Renal cortical epithelial cell (primary cell): ENCODE results near the gene IFT52. TPM values are rescaled to one million over a fixed set of nuclear protein-coding genes. Genes with fewer than 3 reads are reported as not detected.
"Not testable (repeated sequence)": the region's sequence is repeated elsewhere in the genome, so short reads cannot be mapped to it uniquely, and the experiment has no call there.

ENCODE experiments used
- DNase-seq: peaks from one replicate; pipeline ENCODE4 v3.0.0-alpha.2; 2011; ENCODE audit warnings: low read depth
- total RNA-seq: library from RNA; depleted of rRNA; stranded (reverse); fragments of >200 nt; gene quantifications from 2 replicates; pipeline ENCODE4 v1.2.3, GENCODE V29; 2014

Gene IFT52
- total RNA-seq, 1 donor from 2014 or later = 37.3 TPM

DNA sequence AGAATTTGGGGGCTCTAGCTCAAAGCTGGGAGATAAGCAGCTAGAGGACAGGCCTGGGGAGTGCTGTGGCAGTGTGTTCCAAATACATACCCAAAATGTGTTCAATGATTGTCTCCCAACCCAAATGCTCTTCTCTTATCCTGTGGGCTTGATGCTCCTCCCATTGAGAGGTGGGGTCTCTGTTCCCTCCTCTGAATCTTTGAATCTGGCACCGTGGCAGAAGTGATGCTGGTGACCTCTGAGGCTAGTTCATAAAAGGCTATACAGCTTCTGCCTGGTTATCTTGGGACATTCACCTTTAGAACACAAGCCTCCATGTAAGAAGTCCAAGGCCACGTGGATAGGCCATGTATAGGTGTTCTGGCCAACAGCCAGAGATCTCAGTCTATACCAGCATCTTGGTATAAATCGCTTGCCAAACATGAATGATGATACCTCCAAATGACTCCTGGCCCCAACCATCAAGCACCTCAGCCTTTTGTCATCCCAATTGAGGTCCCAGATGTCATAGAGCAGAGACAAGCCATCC, 60.3 kb downstream of the IFT52 start:
- no peak for DNase-seq

DNA sequence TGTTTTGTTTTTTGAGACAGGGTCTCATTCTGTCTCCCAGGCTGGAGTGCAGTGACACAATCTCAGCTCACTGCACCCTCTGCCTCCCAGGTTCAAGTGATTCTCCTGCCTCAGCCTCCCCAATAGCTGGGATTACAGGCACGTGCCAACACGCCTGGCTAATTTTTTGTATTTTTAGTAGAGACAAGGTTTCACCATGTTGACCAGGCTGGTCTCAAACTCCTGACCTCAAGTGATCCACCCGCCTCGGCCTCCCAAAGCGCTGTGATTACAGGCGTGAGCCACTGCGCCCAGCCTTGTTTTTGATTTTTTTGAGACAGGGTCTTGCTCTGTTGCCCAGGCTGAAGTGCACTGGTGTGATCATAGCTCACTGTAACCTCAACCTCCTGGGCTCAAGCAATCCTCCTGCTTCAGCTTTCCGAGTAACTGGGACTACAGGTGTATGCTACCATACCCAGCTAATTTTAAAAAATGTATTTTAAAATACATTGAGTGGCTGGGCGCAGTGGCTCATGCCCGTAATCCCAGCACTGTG, 61.0 kb downstream of the IFT52 start:
- not testable (repeated sequence) for DNase-seq

DNA sequence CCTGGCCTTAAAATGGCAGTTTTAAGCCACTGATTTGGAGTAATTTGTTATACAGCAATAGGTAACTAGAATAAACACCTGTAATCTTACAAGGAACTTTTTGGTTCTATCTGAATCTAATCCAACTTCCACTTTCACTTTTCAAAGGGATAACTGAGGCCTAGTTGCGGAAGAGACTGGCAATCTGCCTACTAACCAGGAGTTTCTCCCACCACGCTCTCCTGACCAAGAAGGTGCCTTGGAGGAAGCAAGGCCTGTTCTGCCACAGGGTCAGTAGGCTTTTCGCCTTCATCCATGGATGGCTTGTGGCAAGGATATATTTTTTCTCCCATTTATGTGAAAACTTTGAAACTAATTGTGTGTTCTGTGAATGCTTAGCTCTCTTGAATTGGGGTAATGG, 63.2 kb downstream of the IFT52 start:
- DNase-seq = no peak

DNA sequence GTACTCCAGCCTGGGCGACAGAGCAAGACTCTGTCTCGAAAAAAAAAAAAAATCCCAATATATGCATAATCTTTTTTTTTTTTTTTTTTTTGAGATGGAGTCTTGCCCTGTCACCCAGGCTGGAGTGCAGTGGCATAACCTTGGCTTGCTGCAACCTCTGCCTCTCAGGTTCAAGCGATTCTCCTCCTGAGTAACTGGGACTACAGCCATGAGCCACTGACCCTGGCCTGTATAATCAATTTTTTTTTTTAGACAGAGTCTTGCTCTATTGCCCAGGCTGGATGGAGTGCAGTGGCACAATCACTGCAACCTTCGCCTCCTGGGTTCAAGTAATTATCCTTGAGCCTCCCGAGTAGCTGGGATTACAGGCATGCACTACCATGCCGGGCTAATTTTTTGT, 64.4 kb downstream of the IFT52 start:
- DNase-seq = not testable (repeated sequence)

DNA sequence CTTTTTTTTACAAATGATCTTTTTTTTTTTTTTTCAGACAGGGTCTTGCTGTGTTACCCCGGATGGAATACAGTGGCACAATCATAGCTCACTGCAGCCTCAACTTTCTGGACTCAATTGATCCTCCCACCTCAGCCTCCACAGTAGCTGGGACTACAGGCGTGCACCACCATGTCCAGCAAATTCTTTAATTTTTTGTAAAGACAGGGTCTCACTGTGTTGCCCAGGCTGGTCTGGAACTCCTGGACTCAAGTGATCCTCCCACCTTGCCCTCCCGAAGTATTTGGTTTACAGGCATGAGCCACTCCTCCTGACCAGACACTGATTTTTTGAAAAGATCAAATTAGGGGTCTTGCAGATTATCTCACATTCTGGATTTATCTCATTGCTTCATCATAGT, 65.2 kb downstream of the IFT52 start:
- no peak for DNase-seq

DNA sequence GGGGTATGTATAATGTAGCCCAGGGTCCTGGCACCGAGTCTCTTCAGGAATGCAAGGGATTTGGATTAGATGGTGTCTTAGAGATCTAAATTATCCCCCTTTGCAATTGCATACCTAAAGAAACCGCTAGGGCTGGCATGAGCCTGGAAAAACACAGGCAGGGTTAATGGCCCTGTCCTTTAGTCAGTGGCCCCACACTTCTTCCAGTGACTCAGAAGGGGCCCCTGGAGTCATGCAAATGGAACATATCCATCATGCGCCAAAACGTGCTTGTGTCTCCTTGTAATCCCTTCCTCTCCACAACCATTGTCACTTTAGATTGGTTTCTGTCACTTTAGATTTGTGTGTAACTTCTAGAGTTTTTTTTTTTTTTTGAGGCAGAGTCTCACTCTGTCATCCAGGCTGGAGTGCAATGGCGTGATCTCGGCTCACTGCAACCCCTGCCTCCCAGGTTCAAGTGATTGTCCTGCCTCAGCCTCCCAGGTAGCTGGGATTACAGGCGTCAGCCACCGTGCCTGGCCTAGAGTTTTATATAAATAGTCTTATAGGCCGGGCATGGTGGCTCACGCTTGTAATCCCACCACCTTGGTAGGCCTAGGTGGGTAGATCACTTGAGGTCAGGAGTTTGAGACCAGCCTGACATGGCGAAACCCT, 67.5 kb downstream of the IFT52 start:
- DNase-seq = peak; percentile 46

DNA sequence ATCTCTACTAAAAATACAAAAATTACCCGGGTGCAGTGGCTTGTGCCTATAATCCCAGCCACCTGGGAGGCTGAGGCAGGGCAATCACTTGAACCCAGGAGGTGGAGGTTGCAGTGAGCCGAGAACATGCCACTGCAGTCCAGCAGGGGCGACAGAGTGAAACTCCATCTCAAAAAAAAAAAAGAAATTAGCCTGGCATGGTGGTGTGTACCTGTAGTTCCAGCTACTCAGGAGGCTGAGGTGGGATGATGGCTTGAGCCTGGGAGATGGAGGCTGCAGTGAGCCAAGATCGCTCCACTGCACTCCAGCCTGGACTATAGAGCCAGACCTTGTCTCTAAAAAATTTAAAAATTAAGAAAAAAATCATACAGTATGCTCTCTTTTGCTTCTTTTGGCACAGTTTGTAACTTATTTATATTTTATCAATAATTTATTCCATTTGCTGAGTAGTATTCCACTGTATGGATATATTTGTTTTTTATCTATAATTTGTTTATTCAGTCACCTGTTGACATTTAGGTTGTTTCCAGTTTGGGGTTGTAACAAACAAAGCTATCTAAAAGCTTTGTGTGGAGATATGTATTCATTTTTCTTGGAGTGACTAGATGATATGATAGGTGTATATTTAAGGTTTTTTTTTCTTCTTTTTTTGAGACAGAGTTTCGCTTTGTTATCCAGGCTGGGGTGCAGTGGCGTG, 68.1 kb downstream of the IFT52 start:
- no peak for DNase-seq

DNA sequence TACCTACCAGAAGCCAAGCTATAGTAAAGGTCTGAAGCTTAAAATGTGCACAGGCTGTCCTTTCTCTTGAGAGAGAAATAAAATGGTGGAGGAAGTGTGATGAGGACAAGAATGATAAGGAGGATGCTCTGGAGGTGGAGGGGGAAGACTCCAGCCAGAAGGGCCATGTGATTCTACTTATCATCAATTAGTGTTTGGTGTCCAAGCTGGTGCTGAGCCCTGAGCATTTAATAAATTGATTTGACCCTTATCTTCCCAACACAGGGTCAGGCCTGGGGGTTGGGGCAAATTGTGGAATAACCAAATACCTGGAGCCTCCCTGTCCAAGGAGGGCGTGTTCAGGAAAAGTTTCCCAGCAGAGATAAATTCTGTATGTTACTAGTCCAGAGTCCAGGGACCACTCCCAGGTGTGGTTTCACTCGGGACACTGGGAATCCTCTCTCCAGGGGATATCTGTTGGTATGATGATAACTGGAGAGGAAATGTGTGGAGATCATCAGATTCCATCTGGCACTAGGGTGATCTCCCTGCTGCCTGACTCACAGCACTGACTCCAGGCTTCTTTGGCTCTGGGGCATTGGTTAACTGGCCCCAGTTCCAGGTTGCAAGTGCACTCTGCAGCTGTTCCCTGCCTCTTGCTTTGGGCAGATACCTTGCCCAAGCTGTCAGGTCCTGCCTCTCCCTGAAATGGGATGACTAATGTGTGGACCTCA, 72.4 kb downstream of the IFT52 start:
- DNase-seq = peak; percentile 33

DNA sequence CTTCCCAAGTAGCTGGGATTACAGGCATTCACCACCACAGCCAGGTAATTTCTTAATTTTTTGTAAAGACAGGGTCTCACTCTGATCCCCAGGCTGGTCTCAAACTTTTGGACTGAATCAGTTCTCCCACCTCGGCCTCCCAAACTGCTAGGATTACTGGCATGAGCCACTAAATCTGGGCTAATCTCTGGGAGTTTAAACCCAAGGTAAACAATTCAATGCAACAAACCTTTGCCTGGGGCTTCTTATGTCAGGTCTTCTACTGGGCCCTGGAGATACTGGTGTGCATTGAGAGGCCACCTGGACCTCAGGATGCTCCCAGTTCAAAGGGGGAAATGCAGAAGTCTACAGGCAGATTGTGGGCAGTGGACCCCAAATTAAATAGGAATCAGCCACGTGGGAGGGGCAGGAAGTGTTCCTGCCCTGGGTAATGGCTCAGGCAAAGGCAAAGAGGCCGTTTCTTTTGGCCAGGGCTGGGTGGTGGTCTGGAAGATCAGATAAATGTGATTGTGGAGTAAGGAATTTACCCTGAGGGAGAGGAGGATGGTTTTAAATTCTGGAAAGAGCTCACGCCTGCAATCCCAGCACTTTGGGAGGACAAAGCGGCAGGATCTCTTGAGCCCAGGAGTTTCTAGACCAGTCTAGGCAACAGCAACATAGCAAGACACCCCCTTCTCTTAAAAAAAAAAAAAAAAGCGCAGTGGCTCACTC, 74.9 kb downstream of the IFT52 start:
- no peak for DNase-seq

- DNase-seq = no peak
Measured at GRCh38 chr20:43666376-43667328, 75.9 kb downstream of the IFT52 start, which contains the start of gene MYBL2. Gene MYBL2 (plus strand): TSS chr20:43667114. CDS start chr20:43667284, 170 bp downstream.

GRCh38 chr20:43667341-43668132, 76.8 kb downstream of the IFT52 start:
- DNase-seq = no peak

GRCh38 chr20:43669332-43669731, 78.6 kb downstream of the IFT52 start:
- peak; percentile 85 for DNase-seq

DNA sequence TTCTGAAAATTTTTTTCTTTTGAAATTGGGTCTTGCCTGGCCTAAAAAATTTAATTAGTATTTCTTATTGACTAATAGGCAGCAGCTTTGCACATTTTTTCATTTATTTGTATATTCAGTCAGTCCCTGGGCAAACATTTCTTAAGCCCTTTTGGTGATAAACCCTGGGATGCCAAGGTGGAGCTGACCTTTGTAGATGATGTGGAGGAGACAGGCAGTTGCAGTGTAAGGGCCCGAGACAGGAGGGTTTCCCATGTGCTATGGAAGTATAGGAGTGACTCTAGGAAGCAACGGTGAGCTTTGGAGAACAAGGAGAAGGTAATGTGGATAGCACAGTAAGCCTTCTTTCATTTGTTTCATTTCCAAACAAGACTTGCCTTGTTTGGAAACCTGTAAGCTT, 79.7 kb downstream of the IFT52 start:
- no peak for DNase-seq

GRCh38 chr20:43676368-43676767, 85.6 kb downstream of the IFT52 start:
- DNase-seq = no peak

DNA sequence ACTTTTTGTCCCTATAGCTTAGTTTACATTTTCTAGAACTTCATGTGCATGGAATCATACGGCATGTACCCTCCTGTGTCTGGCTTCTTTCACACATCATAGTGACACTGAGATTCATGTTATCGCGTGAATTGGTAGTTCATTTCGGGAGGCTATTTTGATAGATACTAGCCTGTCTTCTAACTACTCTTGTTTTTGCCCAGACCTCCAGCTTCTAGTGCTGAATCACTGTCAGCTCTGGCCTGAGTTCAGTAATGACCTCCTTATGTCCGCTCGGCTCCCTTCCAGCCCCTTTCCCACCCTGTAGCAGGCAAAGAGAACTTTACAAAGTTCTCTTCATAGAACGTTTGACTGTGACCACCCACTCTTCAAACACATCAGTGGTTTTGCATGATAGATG, 90.2 kb downstream of the IFT52 start:
- no peak for DNase-seq

- DNase-seq = no peak
Measured at GRCh38 chr20:43681468-43681942, 90.8 kb downstream of the IFT52 start.

GRCh38 chr20:43681991-43682410, 91.3 kb downstream of the IFT52 start:
- no peak for DNase-seq

DNA sequence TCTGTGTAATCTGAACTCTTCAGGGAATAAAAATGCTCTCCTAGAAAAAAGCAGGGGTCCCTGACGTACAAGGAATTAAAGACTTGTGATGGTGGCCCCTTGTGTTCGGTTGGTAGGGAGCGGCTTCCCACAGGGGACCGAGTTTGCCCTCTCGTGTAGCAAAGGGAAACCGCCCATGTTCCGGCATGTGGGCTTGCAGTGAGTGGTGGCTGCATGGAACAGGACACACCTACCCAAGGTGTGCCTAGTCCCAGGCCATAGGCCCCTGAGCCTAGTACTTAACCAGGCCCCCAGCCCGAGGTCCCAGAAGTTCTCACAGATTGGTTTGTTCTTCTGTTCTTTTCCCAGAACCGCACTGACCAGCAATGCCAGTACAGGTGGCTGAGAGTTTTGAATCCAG, 91.7 kb downstream of the IFT52 start:
- DNase-seq = no peak

GRCh38 chr20:43686820-43687219, 96.1 kb downstream of the IFT52 start:
- no peak for DNase-seq

DNA sequence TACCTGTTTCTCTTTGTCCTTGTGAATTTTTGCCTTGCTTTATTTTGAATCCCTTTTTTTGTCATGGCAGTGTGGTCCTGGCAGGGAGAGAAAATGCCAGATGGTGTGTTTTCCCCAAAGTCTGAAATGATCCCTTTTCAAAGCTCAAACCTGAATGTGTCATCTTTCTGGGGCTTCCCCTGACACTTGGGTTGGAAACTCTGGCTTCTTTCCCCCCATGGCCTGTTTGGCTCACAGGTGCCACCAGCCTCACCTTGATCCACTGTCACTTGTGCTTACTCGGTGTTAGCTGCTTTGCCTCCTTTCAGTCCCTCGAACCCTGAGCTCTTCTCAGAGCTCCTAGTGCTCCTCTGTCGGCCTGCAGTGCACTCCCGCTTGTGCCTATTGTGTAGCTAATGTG, 98.4 kb downstream of the IFT52 start:
- no peak for DNase-seq
